ENCODE data around the gene PTPRM. TPM values are rescaled to one million over a fixed set of nuclear protein-coding genes. Genes with fewer than 3 reads are reported as not detected.

Gene PTPRM
- total and polyA plus RNA-seq, 2 of the 8 experiments (the other 6 are each of a cell fraction or from before 2014, with no cell fraction given) = 4.1 to 7.0 TPM

- peak overlapping the region; percentile 25 for H4K91ac ChIP-seq (replicated peaks; ENCODE audit: insufficient read length, low read length)
- H3K27me3 ChIP-seq (replicated peaks in 1 of 4; ENCODE audit: control insufficient read depth in 3 of 4, extremely low read depth in 1 of 4, insufficient read depth in 3 of 4, low read length in 3 of 4) = no peaks in the 10 kb centered on the region
- no peak overlapping the region for H4K5ac ChIP-seq (ENCODE audit: insufficient read length, low read depth, low read length)
- H3K79me2 ChIP-seq (ENCODE audit: control insufficient read depth in 1 of 2, insufficient read depth in 2 of 2, low read length in 2 of 2) = no peaks in the 10 kb centered on the region
- no peak overlapping the region for H3K27ac ChIP-seq (ENCODE audit: low read depth, low read length)
- H3K9me3 ChIP-seq (ENCODE audit: insufficient read depth in 2 of 2, low read depth in 1 of 2, low read length in 1 of 2) = no peaks in the 10 kb centered on the region
- H2BK120ac ChIP-seq (replicated peaks; ENCODE audit: low read depth, low read length) = no peak overlapping the region
- FAIRE-seq (no peak), DNase-seq (ENCODE audit: low read depth in 1 of 2, low spot score in 2 of 2) (no peak)
- no peak overlapping the region for H3K56ac ChIP-seq (replicated peaks; ENCODE audit: insufficient read length, low read depth, low read length)
- no peak overlapping the region for H3K4me3 ChIP-seq (ENCODE audit: extremely low read depth in 1 of 4, insufficient read depth in 2 of 4, low read depth in 3 of 4, low read length in 4 of 4)
- no peak overlapping the region for H3K4me2 ChIP-seq (ENCODE audit: insufficient read depth in 1 of 2, low read depth in 2 of 2, low read length in 2 of 2)
- H3K23me2 ChIP-seq (ENCODE audit: low read depth, low read length) = no peaks in the 10 kb centered on the region
- no peak overlapping the region for H3K18ac ChIP-seq (ENCODE audit: extremely low read depth, low read length)
- POLR2A ChIA-PET (ENCODE audit: partially characterized antibody) = no interaction called here
- no peak overlapping the region for H3K23ac ChIP-seq (ENCODE audit: insufficient read length)
- WGBS, 2 experiments (ENCODE audit: extremely low coverage in 1 of 2, insufficient coverage in 1 of 2, insufficient read length in 1 of 2, insufficient replicate concordance in 2 of 2, low coverage in 1 of 2, low lambda C conversion rate in 2 of 2, missing lambda C conversion rate in 1 of 2) = 72% methylated on average over 8 of the region's 8 CpGs; no CpG with 5 or more reads in 1 of the 2 experiments
- H3K9ac ChIP-seq (replicated peaks in 1 of 4; ENCODE audit: extremely low read depth in 1 of 4, low read depth in 3 of 4, low read length in 3 of 4) = no peak overlapping the region
- H2BK15ac ChIP-seq (ENCODE audit: low read length) = no peak overlapping the region
- no peaks in the 10 kb centered on the region for H4K20me1 ChIP-seq (replicated peaks in 1 of 2; ENCODE audit: control insufficient read depth in 1 of 2, insufficient read depth in 2 of 2, low read length in 2 of 2)
- CTCF ChIA-PET (ENCODE audit: partially characterized antibody) = interaction anchor here (1.0 to 2.2 kb wide), 5 partner anchors 9 to 248 kb away, joined by 3 to 7 read pairs (median 5); no protein-coding TSS in a partner anchor
- H3K79me1 ChIP-seq (ENCODE audit: low read depth, low read length) = no peaks in the 10 kb centered on the region
- H3K4me1 ChIP-seq (replicated peaks in 1 of 4; ENCODE audit: control insufficient read depth in 3 of 4, insufficient read depth in 4 of 4, low read length in 3 of 4) = peaks cover 0 to 15% (median 4%) of the 10 kb centered on the region in 4 experiments; a peak in 4 of 7 replicates
- H2BK5ac ChIP-seq (ENCODE audit: low read depth, low read length) = no peak overlapping the region
- no peaks in the 10 kb centered on the region for H3K36me3 ChIP-seq (ENCODE audit: control insufficient read depth in 2 of 4, insufficient read depth in 4 of 4, low read length in 3 of 4)
- H2AK5ac ChIP-seq (ENCODE audit: low read depth, low read length) = no peak overlapping the region
- no peak overlapping the region for H3K4ac ChIP-seq (replicated peaks; ENCODE audit: insufficient read length, low read depth, low read length)
- no peak overlapping the region for H2BK12ac ChIP-seq (ENCODE audit: low read depth, low read length)
- no peak overlapping the region for H2BK20ac ChIP-seq (ENCODE audit: low read length)
- no peak overlapping the region for H3K14ac ChIP-seq (ENCODE audit: insufficient read length)
- H2AFZ ChIP-seq (ENCODE audit: low read length) = peak overlapping the region; percentile 10
- H4K8ac ChIP-seq (ENCODE audit: extremely low read depth, insufficient read depth, low read length) = no peak overlapping the region
- TF ChIP-seq POLR2AphosphoS5 (IDR thresholded peaks at IDR 0.05; ENCODE audit: low read depth, low read length) = no peak
These were observed 45.8 kb upstream of the PTPRM start for GRCh38 chr18:7521226-7521856.
